ENCODE results near the gene NMS.

DNA sequence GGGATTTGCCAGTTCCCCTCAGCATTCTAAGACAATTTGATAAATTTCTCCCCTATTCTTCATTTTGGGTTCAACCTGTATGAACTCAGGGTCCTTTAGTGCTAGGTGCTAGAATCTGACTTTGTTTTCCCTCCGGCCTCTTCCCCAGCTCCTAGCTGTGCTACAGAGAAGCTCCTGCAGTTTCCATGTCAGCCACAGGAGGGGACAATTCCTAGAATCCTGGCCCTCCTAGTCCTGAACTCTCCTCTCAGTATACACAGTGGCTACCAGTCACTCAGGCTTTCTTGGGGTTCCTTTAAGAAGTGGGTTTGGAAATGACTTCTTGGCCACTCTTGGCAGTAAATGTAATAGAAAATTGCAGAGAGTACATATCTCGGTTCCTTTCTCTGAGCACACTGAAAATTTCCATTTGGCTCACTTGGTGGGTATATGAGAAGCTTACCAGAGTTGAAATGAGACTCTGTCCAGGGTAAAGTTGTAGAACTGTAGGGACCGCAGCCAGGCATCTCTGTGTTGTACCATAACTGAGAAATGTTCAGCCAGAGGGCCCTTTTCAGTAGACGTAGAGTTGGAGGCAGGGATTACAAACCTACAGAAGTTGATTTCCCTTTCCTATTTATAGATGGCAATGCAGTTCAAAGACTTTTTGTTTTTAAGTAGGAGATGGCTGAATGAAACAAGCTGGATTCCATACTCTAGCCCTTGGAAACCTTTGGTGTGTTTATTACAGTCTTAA lies 47.8 kb upstream of the NMS start:
- TF ChIP-seq, protein P1, sequence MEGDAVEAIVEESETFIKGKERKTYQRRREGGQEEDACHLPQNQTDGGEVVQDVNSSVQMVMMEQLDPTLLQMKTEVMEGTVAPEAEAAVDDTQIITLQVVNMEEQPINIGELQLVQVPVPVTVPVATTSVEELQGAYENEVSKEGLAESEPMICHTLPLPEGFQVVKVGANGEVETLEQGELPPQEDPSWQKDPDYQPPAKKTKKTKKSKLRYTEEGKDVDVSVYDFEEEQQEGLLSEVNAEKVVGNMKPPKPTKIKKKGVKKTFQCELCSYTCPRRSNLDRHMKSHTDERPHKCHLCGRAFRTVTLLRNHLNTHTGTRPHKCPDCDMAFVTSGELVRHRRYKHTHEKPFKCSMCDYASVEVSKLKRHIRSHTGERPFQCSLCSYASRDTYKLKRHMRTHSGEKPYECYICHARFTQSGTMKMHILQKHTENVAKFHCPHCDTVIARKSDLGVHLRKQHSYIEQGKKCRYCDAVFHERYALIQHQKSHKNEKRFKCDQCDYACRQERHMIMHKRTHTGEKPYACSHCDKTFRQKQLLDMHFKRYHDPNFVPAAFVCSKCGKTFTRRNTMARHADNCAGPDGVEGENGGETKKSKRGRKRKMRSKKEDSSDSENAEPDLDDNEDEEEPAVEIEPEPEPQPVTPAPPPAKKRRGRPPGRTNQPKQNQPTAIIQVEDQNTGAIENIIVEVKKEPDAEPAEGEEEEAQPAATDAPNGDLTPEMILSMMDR (conservative IDR thresholded peaks at IDR 0.05 in 1 of 2, IDR thresholded peaks at IDR 0.05 in 1 of 2; ENCODE audit: low read depth in 1 of 2, low read length in 2 of 2), result peak; percentile 50 to 71
- no peak for TF ChIP-seq EZH2 (IDR thresholded peaks at IDR 0.05; ENCODE audit: low read length, missing control alignments)
